K562 (cell line): ENCODE measurements around the gene AP3S2. TPM values are rescaled to one million over a fixed set of nuclear protein-coding genes. Genes with fewer than 3 reads are reported as not detected.

ENCODE experiments used
- ATAC-seq: fragments of 200-7000 bp; cut with Tn5 transposase; 3 replicates; pipeline ENCODE4 v1.9.1; 2020; ENCODE audit warnings: moderate library complexity
- BruUV-seq: library from RNA; stranded (reverse); fragments of 400-500 nt; replicated peaks from 2 replicates; lab custom pipeline; 2021; lab: Mats Ljungman, UMichigan
- CTCF ChIA-PET: fragments of 300-600 bp; formaldehyde crosslinking; extraction: SDS; loops from one replicate; lab custom pipeline; 2021; ENCODE audit warnings: low intra/inter-chr PET ratio; lab: Yijun Ruan, JAX
- POLR2A ChIA-PET: fragments of 300-600, 350-650 bp; sonication (Branson Sonifier 250); formaldehyde crosslinking; extraction: SDS; loops from one replicate; lab custom pipeline; 2021; ENCODE audit warnings: antibody characterized with exemption, inconsistent platforms; lab: Yijun Ruan, JAX
- DNase-seq, 4 experiments: peaks; one replicate each; pipeline versions ENCODE4 v3.0.0 to v3.0.0-alpha.2; 2011 to 2018; ENCODE audit warnings: low spot score in 3 of 4, mixed read lengths in 3 of 4; ENCODE audit errors: extremely low read depth in 1 of 4
- FAIRE-seq: peaks from 2 replicates; lab custom pipeline; 2011; peaks lifted over from hg19 to GRCh38; lab: Jason Lieb, UNC
- H2AFZ ChIP-seq: 2 replicates; pipeline ENCODE4 v1.6.0; 2011; ENCODE audit warnings: low read depth, low read length, control low read depth, inconsistent platforms
- H3K27ac ChIP-seq: fragments of 200-600 bp; 3 replicates; pipeline ENCODE4 v1.8.0; 2011; ENCODE audit warnings: low read depth, mild to moderate bottlenecking, control low read depth, inconsistent platforms, low read length, moderate library complexity, mixed read lengths; ENCODE audit errors: extremely low read depth
- H3K27me3 ChIP-seq, 2 experiments: fragments of 300-600 bp in 1 of 2; 2 replicates in 1 of 2; 3 replicates in 1 of 2; pipeline versions ENCODE4 v1.6.0 to v1.8.0; 2011; ENCODE audit warnings: inconsistent platforms in 2 of 2, low read length in 2 of 2, mild to moderate bottlenecking in 1 of 2, mixed read lengths in 1 of 2, moderate library complexity in 1 of 2; ENCODE audit not compliant: control insufficient read depth in 2 of 2, insufficient read depth in 2 of 2
- H3K36me3 ChIP-seq: fragments of 300-600 bp; 3 replicates; pipeline ENCODE4 v1.8.0; 2011; ENCODE audit warnings: mild to moderate bottlenecking, low read length, inconsistent platforms; ENCODE audit not compliant: control insufficient read depth, insufficient read depth
- H3K4me1 ChIP-seq, 2 experiments: fragments of 200-600 bp in 1 of 2; replicated peaks in 1 of 2; 2 replicates in 1 of 2; 3 replicates in 1 of 2; pipeline versions ENCODE4 v1.5.1 to v1.8.0; 2011; ENCODE audit warnings: inconsistent platforms in 2 of 2, low read length in 2 of 2, mild to moderate bottlenecking in 1 of 2, mixed read lengths in 1 of 2, moderate library complexity in 1 of 2; ENCODE audit not compliant: control insufficient read depth in 2 of 2, insufficient read depth in 2 of 2
- H3K4me2 ChIP-seq: 2 replicates; pipeline ENCODE4 v1.6.1; 2011; ENCODE audit warnings: low read length, control low read depth, inconsistent platforms, mixed read lengths; ENCODE audit not compliant: insufficient read depth
- H3K4me3 ChIP-seq: fragments of 200-600 bp; sonication (generic), shearing (Covaris generic); 2 replicates; pipeline ENCODE4 v1.5.1; 2016; ENCODE audit warnings: control low read depth, inconsistent platforms
- H3K79me2 ChIP-seq: fragments of 200-600 bp; 3 replicates; pipeline ENCODE4 v1.8.0; 2011; ENCODE audit warnings: low read length, inconsistent platforms; ENCODE audit not compliant: control insufficient read depth, insufficient read depth
- H3K9ac ChIP-seq, 2 experiments: 2 replicates each; pipeline versions ENCODE4 v1.6.0 to v1.6.1; 2011; ENCODE audit warnings: low read depth in 2 of 2, low read length in 2 of 2, control low read depth in 1 of 2, inconsistent platforms in 1 of 2, mild to moderate bottlenecking in 1 of 2, mixed read lengths in 1 of 2; ENCODE audit not compliant: insufficient read depth in 1 of 2
- H3K9me1 ChIP-seq: one replicate; pipeline ENCODE4 v1.6.0; 2011; ENCODE audit warnings: inconsistent platforms, mild to moderate bottlenecking, low read length, moderate library complexity; ENCODE audit not compliant: control insufficient read depth, insufficient read depth
- H3K9me3 ChIP-seq: replicated peaks from 2 replicates; pipeline ENCODE4 v1.5.1; 2011; ENCODE audit warnings: low read depth, low read length, inconsistent platforms; ENCODE audit not compliant: control insufficient read depth, insufficient read depth
- H4K20me1 ChIP-seq: replicated peaks from 2 replicates; pipeline ENCODE4 v1.6.1; 2011; ENCODE audit warnings: low read length, inconsistent platforms, mixed read lengths; ENCODE audit not compliant: control insufficient read depth, insufficient read depth
- ARID4B ChIP-seq: sonication (generic); formaldehyde crosslinking; IDR thresholded peaks from 2 replicates; pipeline ENCODE4 v1.8.0; 2022; ENCODE audit warnings: mild to moderate bottlenecking, missing genetic modification reagents
- E2F3 ChIP-seq: fragments of 250-450 bp; sonication (Bioruptor Pico); IDR thresholded peaks from 2 replicates; pipeline ENCODE4 v1.4.0; 2020; ENCODE audit warnings: mild to moderate bottlenecking
- MCM2 ChIP-seq: fragments of 450-650 bp; IDR thresholded peaks from 2 replicates; pipeline ENCODE4 v1.6.1; 2017; ENCODE audit warnings: low read depth, mild to moderate bottlenecking
- RBM25 ChIP-seq: fragments of 200-400 bp; formaldehyde crosslinking; IDR thresholded peaks from 2 replicates; pipeline ENCODE4 v1.6.1; 2018; ENCODE audit warnings: low read length, low read depth, moderate library complexity; ENCODE audit not compliant: severe bottlenecking
- ZFP1 ChIP-seq: fragments of 450-650 bp; formaldehyde crosslinking; IDR thresholded peaks from 2 replicates; pipeline ENCODE4 v1.4.0; 2020; ENCODE audit warnings: mild to moderate bottlenecking, mixed read lengths
- ZHX1 ChIP-seq: fragments of 150-350 bp; conservative IDR thresholded peaks from 2 replicates; pipeline ENCODE4 v1.6.1; 2014; ENCODE audit warnings: low read length
- ZNF778 ChIP-seq: fragments of 450-650 bp; formaldehyde crosslinking; IDR thresholded peaks from 2 replicates; pipeline ENCODE4 v1.4.0; 2020; ENCODE audit warnings: mild to moderate bottlenecking, moderate library complexity
- WGBS: fragments of 100-300 bp; shearing (Covaris generic); methylation state at CpG from one replicate; pipeline ENCODE4 v1.1.6; 2016; ENCODE audit warnings: low coverage, mixed read lengths; ENCODE audit not compliant: insufficient coverage; ENCODE audit errors: missing lambda C conversion rate; 5-methylcytosine and 5-hydroxymethylcytosine counted together
- in situ Hi-C: fragments of 300-500 bp; cut with MboI; formaldehyde crosslinking; loops from 4 replicates; pipeline ENCODE4 v1.15.0; 2018; ENCODE audit warnings: inconsistent platforms, mixed read lengths
- intact Hi-C: fragments of 100-400 bp; cut with micrococcal nuclease; formaldehyde crosslinking; loops from 2 replicates; pipeline ENCODE4 v1.14.2; 2022
- polyA plus RNA-seq, 8 experiments: library from polyadenylated mRNA; depleted of rRNA in 4 of 8; stranded (reverse) in 5 of 8; unstranded in 3 of 8; fragments of >200 nt; fragmentation: Nextera tagmentation in 2 of 8; fragmentation: Illumina TruSeq in 1 of 8; extraction: Ambion mirVana in 2 of 8; extraction: Trizol in 1 of 8; gene quantifications; 2 replicates each; pipeline versions ENCODE4 v1.2.1 to v1.2.3, GENCODE V29; 2011 to 2014; ENCODE audit warnings: inconsistent platforms in 1 of 8, missing spikeins in 1 of 8
- total RNA-seq, 7 experiments: library from RNA; depleted of rRNA in 6 of 7; stranded (reverse); fragments of >200 nt in 6 of 7; fragmentation: Illumina TruSeq in 2 of 7; extraction: Trizol in 2 of 7; gene quantifications; 2 replicates each; pipeline versions ENCODE4 v1.2.1 to v1.2.3, GENCODE V29; 2011 to 2021; ENCODE audit warnings: low replicate concordance in 1 of 7
- TF ChIP-seq, protein P1 (sequence below): fragments of 250-450 bp; sonication (Bioruptor Pico); IDR thresholded peaks from 2 replicates; pipeline ENCODE4 v1.8.0; 2022; ENCODE audit warnings: moderate library complexity, mild to moderate bottlenecking, inconsistent platforms

Gene AP3S2
- total and polyA plus RNA-seq, 9 of the 15 experiments (the other 6 are each of a cell fraction or from before 2014, with no cell fraction given), result 16.4 to 54.1 (median 37.4) TPM

GRCh38 chr15:89903015-89903857 lies 9.4 kb upstream of the AP3S2 start:
- H3K9ac ChIP-seq, result no peak overlapping the region
- H3K4me3 ChIP-seq, result no peak overlapping the region
- ChIA-PET POLR2A (interaction anchor here (0.7 kb wide), 1 partner anchor 14 kb away, joined by 3 read pairs; no protein-coding TSS in a partner anchor), CTCF (interaction anchor here (0.8 kb wide), 1 partner anchor 168 kb away, joined by 4 read pairs; no protein-coding TSS in a partner anchor)
- peaks cover 0 to 10% of the 10 kb centered on the region in 2 experiments; a peak in 2 of 5 replicates for H3K27me3 ChIP-seq
- WGBS, result 11% methylated on average over 15 of the region's 15 CpGs
- ATAC-seq, result no peak
- H3K4me2 ChIP-seq, result no peak overlapping the region
- H2AFZ ChIP-seq, result no peak overlapping the region
- H3K79me2 ChIP-seq, result no peaks in the 10 kb centered on the region
- FAIRE-seq, result no peak
- TF ChIP-seq ZNF778 (no peak), MCM2 (no peak), RBM25 (no peak), ZHX1 (no peak), ARID4B (no peak), E2F3 (CRISPR knock-in tag) (no peak), ZFP1 (CRISPR knock-in tag) (no peak)
- TF ChIP-seq, protein P1, sequence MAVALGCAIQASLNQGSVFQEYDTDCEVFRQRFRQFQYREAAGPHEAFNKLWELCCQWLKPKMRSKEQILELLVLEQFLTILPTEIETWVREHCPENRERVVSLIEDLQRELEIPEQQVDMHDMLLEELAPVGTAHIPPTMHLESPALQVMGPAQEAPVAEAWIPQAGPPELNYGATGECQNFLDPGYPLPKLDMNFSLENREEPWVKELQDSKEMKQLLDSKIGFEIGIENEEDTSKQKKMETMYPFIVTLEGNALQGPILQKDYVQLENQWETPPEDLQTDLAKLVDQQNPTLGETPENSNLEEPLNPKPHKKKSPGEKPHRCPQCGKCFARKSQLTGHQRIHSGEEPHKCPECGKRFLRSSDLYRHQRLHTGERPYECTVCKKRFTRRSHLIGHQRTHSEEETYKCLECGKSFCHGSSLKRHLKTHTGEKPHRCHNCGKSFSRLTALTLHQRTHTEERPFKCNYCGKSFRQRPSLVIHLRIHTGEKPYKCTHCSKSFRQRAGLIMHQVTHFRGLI (CRISPR knock-in tag), result no peak
- in situ Hi-C loops, result loop anchor here (5.0 kb wide), 1 partner anchor 69 kb away; no protein-coding TSS in a partner anchor
- no peaks in the 10 kb centered on the region for H3K36me3 ChIP-seq
- peaks cover 0 to 8% of the 10 kb centered on the region in 2 experiments; a peak in 2 of 5 replicates for H3K4me1 ChIP-seq
- intact Hi-C loops, result no loop called here
- no peaks in the 10 kb centered on the region for H3K9me3 ChIP-seq
- BruUV-seq, result no TSS peak
- no peaks in the 10 kb centered on the region for H3K9me1 ChIP-seq
- H4K20me1 ChIP-seq, result no peaks in the 10 kb centered on the region
- H3K27ac ChIP-seq, result no peak overlapping the region
- DNase-seq, result peak in 1 of 4 experiments; percentile 3
